Ramos (cell line): ENCODE results near the gene ELF4.

ENCODE experiments used
- in situ Hi-C: fragments of 300-500 bp; cut with MboI; formaldehyde crosslinking; loops from one replicate; pipeline ENCODE4 v1.14.3; 2022; ENCODE audit warnings: low sequenced_read_pairs; ENCODE audit not compliant: unreplicated experiment

The ELF4 gene

GRCh38 chrX:130085551-130086446 is 24.5 kb downstream of the ELF4 start:
- in situ Hi-C loops = loop anchor here (10.0 kb wide), 1 partner anchor 89 kb away; the partner anchor contains the start of gene RAB33A

GRCh38 chrX:130084631-130085237 is 25.6 kb downstream of the ELF4 start:
- in situ Hi-C loops = loop anchor here (5.0 to 10.0 kb wide), 2 partner anchors 38 to 90 kb away; partner anchors contain the start of gene RAB33A

DNA sequence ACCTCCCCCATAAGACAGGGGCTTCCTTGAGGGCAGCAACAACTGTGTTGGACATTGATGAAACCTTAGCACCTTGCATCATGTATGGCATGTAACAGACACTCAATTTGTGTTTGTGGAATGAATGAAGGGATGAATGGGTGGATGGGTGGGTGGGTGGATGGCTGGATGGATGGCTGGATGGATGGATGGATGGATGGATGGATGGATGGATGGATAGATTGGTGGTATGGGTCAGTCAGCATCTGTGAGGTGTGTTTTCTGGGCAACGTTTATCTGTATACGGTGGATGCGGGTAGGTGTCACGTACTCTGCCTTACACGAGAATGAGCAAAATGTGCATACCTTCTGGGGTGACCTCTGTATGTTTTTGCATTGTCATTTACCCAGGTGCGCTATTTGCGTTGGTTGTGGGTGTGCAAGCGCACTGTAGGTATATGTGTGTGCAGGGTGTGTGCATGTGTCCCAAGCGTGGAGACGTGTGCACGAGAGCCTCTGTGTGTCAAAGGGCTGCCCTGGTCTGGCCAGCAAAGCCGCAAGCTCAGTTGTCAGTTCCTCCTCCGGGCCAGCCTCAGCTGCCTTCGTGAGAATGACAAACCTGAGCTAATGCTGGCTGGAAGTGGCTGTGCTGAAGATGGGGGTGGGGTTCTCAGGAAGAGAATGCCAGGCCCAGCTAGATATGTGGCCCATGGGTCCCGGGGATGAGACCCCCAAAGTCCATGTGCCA is 26.5 kb downstream of the ELF4 start:
- in situ Hi-C loops = loop anchor here (5.0 to 10.0 kb wide), 2 partner anchors 38 to 91 kb away; partner anchors contain the start of gene RAB33A

DNA sequence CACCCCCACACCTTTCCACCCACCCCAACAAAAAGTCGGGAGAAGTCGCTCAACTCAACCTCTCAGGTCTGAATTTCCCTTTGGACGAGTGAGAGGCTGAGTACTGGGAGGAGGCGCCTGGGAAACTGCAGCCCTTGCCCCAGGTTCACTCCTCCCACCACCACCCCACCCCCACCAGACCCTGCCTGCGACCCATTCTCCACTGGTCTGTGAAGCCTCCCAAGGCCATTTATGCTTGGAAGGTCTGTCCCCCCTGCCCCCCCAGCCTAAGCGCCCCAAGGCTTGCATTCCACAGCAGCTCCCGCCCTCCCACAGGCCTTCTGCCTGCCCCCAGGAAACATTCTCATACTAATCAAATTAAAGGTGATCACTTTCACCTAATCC is 27.2 kb downstream of the ELF4 start:
- in situ Hi-C loops = loop anchor here (5.0 to 10.0 kb wide), 2 partner anchors 39 to 92 kb away; partner anchors contain the start of gene RAB33A

GRCh38 chrX:130082244-130083106 is 27.8 kb downstream of the ELF4 start:
- in situ Hi-C loops = loop anchor here (5.0 to 10.0 kb wide), 2 partner anchors 40 to 92 kb away; partner anchors contain the start of gene RAB33A

DNA sequence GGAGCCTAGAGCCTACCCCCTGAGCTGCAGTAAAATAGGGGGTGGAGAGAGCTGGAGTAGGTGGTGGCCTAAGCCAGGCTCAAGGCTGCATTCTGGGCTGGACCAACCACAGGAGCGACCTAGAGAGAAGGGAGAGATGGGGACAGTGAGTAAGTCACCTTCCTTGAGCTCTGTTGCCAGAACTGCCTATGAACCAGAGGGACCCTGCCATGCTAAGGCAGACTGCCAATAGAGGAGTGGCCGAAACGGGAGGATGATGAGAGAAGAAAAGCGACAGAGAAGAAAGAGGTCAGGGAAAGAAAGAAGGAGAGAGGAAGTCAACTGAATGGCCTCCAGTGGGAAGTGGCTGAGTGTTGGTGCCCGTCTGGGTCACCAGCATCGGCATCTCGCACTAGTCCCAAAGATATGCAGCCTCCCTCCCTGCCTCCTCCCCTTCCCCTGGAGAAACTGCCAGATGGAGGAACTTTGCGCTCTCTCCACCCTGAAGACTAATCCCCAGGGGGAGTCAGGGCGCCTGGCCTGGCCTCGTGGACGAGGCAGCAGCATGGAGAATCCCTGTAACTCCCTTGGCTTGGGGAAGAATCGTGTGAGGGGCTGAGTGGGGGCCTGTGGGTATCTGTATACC is 28.8 kb downstream of the ELF4 start:
- in situ Hi-C loops = loop anchor here (5.0 to 10.0 kb wide), 2 partner anchors 41 to 93 kb away; partner anchors contain the start of gene RAB33A

DNA sequence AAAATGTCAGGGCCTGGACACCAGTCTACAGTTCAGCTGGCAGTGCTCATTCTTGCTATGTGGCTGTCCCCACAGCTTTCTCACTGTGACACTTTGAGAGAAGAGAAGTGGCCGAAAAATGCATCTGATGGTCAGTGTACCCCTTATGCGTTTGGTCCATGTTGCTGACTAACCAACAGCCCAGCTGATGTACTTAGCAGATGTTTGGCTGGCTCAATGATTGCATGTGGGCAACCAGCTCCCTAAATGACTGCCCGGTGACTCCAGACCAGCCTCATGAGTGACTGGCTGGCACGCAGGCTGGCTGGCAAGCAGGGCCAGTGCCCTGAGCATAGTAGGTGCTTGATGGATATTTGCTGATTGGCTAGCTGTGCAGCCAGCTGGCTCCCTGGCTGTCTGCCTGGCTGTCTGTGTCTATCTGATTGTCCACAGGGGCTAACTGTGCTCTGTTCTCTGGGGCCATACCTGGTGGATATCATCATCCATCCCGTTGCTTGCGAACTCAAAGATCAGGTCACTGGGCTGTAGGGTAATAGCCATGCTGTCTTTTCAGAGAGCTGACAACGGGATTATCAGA is 29.4 kb downstream of the ELF4 start:
- in situ Hi-C loops = loop anchor here (5.0 to 10.0 kb wide), 2 partner anchors 41 to 94 kb away; partner anchors contain the start of gene RAB33A

DNA sequence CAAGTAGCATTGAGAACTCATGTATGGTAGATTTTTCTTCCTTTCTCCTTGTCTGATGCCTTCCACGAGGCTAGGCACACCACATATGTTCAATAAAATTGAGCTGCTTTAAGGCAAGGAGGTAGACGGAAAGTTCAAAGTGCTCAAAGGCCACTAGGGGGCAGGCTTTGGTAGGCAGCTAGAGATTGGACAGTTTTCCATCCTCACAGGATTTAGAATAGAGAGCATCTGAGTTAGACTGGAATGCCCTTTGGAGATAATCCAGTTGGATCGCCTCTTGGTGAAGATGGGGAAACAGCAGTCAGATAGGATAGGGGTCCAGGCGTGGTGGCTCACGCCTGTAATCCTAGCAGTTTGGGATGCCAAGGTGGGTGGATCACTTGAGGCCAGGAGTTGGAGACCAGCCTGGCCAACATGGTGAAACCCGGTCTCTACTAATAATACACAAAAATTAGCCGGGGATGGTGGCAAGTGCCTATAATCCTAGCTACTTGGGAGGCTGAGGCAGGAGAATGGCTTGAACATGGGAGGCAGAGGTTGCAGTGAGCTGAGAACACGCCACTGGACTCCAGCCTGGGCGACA is 30.4 kb downstream of the ELF4 start:
- in situ Hi-C loops = loop anchor here (5.0 to 10.0 kb wide), 3 partner anchors 42 to 112 kb away; partner anchors contain the start of gene RAB33A

DNA sequence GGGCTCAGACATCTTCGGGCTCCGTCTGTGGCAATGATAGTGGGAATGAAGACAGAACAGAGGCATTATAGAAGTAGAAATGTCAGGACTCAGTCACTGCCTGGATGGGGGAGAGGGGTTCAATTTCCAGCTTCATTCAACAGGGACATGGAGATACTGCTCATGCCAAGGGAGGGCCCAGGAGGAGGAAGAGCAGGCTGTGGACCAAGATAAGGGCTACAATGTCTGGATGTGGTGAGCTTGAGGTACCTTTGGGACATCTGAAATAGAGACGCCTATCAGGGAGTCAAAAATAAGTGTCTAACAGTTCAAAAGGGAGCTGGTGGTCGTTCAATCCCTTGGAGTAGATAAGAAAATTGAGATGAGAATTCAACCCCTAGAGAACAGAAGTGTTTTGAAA is 34.5 kb downstream of the ELF4 start:
- in situ Hi-C loops = loop anchor here (5.0 kb wide), 1 partner anchor 117 kb away; no protein-coding TSS in a partner anchor

DNA sequence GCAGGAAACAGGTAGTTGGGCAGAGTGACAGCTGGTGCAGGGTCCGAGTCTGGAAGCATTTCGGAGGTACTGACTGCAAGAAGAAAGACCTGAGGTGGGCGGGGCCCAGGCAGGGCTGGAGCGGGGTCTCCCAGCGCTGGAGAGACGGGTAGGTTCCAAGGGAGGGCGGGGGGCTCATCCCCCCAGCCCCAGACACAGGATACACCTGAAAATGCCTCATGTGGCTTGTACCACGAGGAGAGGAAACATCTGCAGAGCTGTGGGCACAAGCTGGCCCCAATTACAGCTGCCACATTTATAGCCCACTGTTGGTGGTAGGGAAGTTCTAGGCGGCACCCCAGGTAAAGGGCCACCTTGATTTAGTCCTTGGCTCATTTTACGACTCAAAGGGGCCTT is 38.0 kb downstream of the ELF4 start:
- in situ Hi-C loops = no loop called here

- in situ Hi-C loops = no loop called here
Measured at GRCh38 chrX:130071611-130072344, 38.5 kb downstream of the ELF4 start.

GRCh38 chrX:130066975-130067615 is 43.2 kb downstream of the ELF4 start:
- in situ Hi-C loops = loop anchor here (10.0 kb wide), 1 partner anchor 462 kb away; no protein-coding TSS in a partner anchor

DNA sequence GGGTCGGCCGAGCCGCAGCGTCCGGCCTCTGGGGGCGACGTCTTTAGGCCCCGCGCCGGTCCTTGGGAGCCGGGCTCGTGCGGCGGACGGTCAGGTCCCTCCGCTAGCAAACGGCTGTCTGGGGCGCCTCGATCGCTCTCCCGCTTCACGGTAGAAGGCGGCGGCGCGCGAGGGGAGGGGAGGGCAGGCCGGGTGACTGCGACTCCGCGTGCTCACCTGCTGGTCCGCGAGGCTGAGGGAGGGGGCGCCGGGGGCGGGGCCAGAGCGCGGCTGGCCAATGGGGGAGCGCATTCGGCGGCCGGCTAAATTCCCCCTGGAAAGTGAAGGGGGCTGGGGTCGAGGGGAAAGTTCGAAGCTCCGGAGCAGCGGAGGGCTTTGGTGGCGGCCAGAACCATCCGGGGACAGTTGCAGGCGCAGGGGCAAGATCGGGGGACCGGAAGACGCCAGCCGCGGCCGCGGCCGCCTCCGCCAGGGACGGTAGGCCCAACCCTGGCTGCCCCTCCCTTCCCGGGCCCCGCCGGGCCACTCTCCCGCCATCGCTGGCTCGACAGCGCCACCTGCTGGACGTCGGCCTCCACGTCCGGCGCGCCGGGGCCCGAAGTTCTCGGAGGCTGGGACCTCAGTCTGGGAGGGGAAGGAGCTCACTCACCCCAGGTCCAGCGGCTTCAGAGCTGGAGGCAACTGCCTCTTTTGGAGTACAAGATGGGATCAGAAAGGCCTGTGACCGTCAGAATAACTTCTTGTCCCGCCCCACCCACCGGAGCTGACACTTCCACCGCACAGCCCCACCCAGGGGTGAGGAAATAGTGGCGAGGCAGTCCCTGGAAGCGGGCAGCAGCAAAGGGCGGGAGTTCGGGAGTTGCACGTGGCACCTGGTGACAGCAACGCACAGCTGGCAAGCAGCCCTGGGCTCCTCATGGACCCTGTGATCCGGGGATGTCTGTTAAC is 49.9 kb downstream of the ELF4 start:
- in situ Hi-C loops = loop anchor here (10.0 kb wide), 1 partner anchor 456 kb away; no protein-coding TSS in a partner anchor

- in situ Hi-C loops = no loop called here
Measured at GRCh38 chrX:130058652-130059051, 51.6 kb downstream of the ELF4 start.

GRCh38 chrX:130057209-130057608 is 53.1 kb downstream of the ELF4 start:
- in situ Hi-C loops = no loop called here

DNA sequence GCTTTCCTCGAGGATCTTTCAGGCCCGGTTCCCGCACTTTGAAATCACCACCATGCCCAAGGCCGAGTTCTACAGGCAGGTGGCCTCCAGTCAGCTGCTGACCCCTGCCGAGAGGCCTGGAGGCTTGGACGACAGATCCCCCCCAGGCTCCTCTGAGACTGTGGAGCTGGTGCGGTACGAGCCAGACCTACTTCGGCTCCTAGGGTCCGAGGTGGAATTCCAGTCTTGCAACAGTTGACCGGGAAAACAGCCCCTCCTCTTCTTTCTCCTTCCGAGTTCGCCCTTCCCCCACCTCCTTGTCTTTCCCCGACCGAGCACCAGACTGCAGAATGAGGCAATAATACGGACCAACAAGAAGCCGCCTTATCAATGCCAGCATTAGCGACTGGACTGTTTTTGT is 54.4 kb downstream of the ELF4 start:
- in situ Hi-C loops = no loop called here
